Measurements from ENCODE around the gene GRHPR. TPM values are rescaled to one million over a fixed set of nuclear protein-coding genes. Genes with fewer than 3 reads are reported as not detected.

The GRHPR gene
- total RNA-seq, 3 donors from 2014 or later: 117 to 144 (median 140) TPM

GRCh38 chr9:37452611-37453010, 30.1 kb downstream of the GRHPR start:
- no peaks in the 10 kb centered on the region for H3K27me3 ChIP-seq
- DNase-seq (ENCODE audit: low spot score in 2 of 2): no peak
- H3K9me3 ChIP-seq: peaks cover 4 to 5% of the 10 kb centered on the region in 2 donors
- H3K36me3 ChIP-seq: no peaks in the 10 kb centered on the region
- H3K4me1 ChIP-seq: no peaks in the 10 kb centered on the region
- no peak overlapping the region for H3K27ac ChIP-seq
- no peak overlapping the region for H3K4me3 ChIP-seq
- intact Hi-C loops (cut with DNase I; ENCODE audit: low total_unique reads): no loop called here
- TF ChIP-seq POLR2A (IDR thresholded peaks at IDR 0.05): no peak
- no peak for TF ChIP-seq POLR2AphosphoS5 (IDR thresholded peaks at IDR 0.05)
- no peak for TF ChIP-seq CTCF (IDR thresholded peaks at IDR 0.05)

- Histone ChIP-seq H3K27ac (no peak overlapping the region), H3K9me3 (peaks cover 4 to 5% of the 10 kb centered on the region in 2 donors), H3K4me1 (no peaks in the 10 kb centered on the region), H3K4me3 (no peak overlapping the region), H3K36me3 (no peaks in the 10 kb centered on the region), H3K27me3 (no peaks in the 10 kb centered on the region)
- no peak for DNase-seq (ENCODE audit: low spot score in 2 of 2)
- intact Hi-C loops (cut with DNase I; ENCODE audit: low total_unique reads): no loop called here
- TF ChIP-seq CTCF (IDR thresholded peaks at IDR 0.05): no peak
- TF ChIP-seq POLR2AphosphoS5 (IDR thresholded peaks at IDR 0.05): no peak
- TF ChIP-seq POLR2A (IDR thresholded peaks at IDR 0.05): no peak
These were observed 31.3 kb downstream of the GRHPR start for GRCh38 chr9:37453827-37454226.

- TF ChIP-seq CTCF (IDR thresholded peaks at IDR 0.05): no peak
- no peak for TF ChIP-seq POLR2A (IDR thresholded peaks at IDR 0.05)
- TF ChIP-seq POLR2AphosphoS5 (IDR thresholded peaks at IDR 0.05): no peak
- DNase-seq (ENCODE audit: low spot score in 2 of 2): no peak
- H3K27me3 ChIP-seq: no peaks in the 10 kb centered on the region
- H3K36me3 ChIP-seq: no peaks in the 10 kb centered on the region
- peaks cover 4 to 5% of the 10 kb centered on the region in 2 donors for H3K9me3 ChIP-seq
- no peak overlapping the region for H3K27ac ChIP-seq
- intact Hi-C loops (cut with DNase I; ENCODE audit: low total_unique reads): no loop called here
- H3K4me3 ChIP-seq: no peak overlapping the region
- no peaks in the 10 kb centered on the region for H3K4me1 ChIP-seq
These were observed 31.7 kb downstream of the GRHPR start for GRCh38 chr9:37454238-37454637.

DNA sequence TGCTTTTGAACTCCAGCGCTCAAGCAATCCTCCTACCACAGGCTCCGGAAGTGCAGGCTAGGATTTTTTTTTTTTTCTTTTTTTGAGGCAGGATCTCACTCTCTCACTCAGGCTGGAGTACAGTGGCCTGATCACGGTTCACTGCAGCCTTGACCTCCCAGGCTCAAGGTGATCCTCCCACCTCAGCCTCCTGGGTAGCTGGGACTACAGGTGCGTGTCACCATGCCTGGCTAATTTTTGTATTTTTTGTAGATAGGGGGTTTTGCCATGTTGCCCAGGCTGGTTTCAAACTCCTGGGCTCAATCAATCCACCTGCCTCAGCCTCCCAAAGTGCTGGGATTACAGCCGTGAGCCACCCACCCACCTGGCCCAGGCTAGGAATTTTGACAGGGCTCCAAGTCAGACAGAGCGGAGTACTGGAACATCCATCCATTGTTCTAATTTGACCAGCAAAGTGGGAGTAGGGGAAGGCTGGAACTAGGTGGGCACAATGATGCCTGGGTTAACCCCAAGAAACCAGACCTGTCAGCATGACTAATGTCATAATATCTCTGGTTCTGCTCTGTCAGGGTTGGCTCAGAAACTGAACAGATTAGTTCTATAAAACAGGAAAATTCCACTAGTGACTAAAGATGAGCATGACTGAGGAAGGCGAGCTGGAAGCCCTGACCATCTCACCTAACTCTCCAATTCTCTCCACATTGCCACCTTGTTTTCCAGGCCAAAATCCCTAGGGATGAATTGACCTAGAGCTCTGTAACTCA, 33.6 kb downstream of the GRHPR start:
- Histone ChIP-seq H3K4me3 (no peak overlapping the region), H3K36me3 (no peaks in the 10 kb centered on the region), H3K4me1 (no peaks in the 10 kb centered on the region), H3K9me3 (peaks cover 4 to 5% of the 10 kb centered on the region in 2 donors), H3K27ac (no peak overlapping the region), H3K27me3 (no peaks in the 10 kb centered on the region)
- TF ChIP-seq CTCF (IDR thresholded peaks at IDR 0.05): no peak
- no peak for TF ChIP-seq POLR2A (IDR thresholded peaks at IDR 0.05)
- no peak for TF ChIP-seq POLR2AphosphoS5 (IDR thresholded peaks at IDR 0.05)
- no peak for DNase-seq (ENCODE audit: low spot score in 2 of 2)
- intact Hi-C loops (cut with DNase I; ENCODE audit: low total_unique reads): no loop called here

DNA sequence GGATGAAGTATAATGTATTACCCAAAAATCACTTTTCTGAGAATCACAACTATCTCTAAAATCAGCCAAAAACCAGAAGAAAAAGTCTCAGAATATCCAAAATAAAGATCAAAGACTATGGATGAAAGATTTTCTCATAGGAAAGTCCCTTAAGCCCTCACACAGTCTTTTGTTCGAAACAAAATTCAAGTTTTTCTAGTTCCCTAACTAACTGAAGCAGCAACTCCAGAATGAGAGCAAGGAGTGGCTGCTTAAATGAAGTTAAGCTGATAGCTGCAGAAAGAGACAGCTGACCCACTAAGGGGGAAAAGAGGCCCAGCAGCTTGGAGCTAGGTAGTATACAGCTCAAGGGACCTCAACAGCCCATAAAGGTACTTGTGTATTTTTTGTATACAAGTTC, 34.3 kb downstream of the GRHPR start:
- Histone ChIP-seq H3K27ac (no peak overlapping the region), H3K4me3 (no peak overlapping the region), H3K4me1 (no peaks in the 10 kb centered on the region), H3K27me3 (no peaks in the 10 kb centered on the region), H3K36me3 (no peaks in the 10 kb centered on the region), H3K9me3 (peaks cover 4 to 5% of the 10 kb centered on the region in 2 donors)
- TF ChIP-seq POLR2AphosphoS5 (IDR thresholded peaks at IDR 0.05): no peak
- no peak for TF ChIP-seq POLR2A (IDR thresholded peaks at IDR 0.05)
- DNase-seq (ENCODE audit: low spot score in 2 of 2): no peak
- intact Hi-C loops (cut with DNase I; ENCODE audit: low total_unique reads): no loop called here
